GM21526 (cell line): ENCODE measurements around the gene HSPA4.
"Not testable (repeated sequence)": the region's sequence is repeated elsewhere in the genome, so short reads cannot be mapped to it uniquely, and the experiment has no call there.

Experiments
- ATAC-seq: cut with Tn5 transposase; IDR thresholded peaks from one replicate; pipeline ENCODE4 v1.9.1; 2021; ENCODE audit warnings: moderate library complexity; ENCODE audit not compliant: unreplicated experiment, low FRiP score

HSPA4 gene

GRCh38 chr5:133121080-133121479 lies 69.3 kb downstream of the HSPA4 start:
- no peak for ATAC-seq

GRCh38 chr5:133121611-133122150 lies 69.9 kb downstream of the HSPA4 start:
- no peak for ATAC-seq

- ATAC-seq = no peak
Observed at GRCh38 chr5:133122711-133123110, 70.9 kb downstream of the HSPA4 start.

- ATAC-seq = peak; percentile 70
Observed at GRCh38 chr5:133123297-133123696, 71.5 kb downstream of the HSPA4 start.

- no peak for ATAC-seq
Observed at GRCh38 chr5:133124891-133125290, 73.1 kb downstream of the HSPA4 start.

GRCh38 chr5:133128066-133128465 lies 76.3 kb downstream of the HSPA4 start:
- ATAC-seq = no peak

GRCh38 chr5:133129289-133129688 lies 77.5 kb downstream of the HSPA4 start:
- no peak for ATAC-seq

GRCh38 chr5:133129950-133130349 lies 78.1 kb downstream of the HSPA4 start:
- ATAC-seq = no peak

GRCh38 chr5:133130387-133131118 lies 78.7 kb downstream of the HSPA4 start:
- ATAC-seq = no peak

- no peak for ATAC-seq
Observed at GRCh38 chr5:133132717-133133116, 80.9 kb downstream of the HSPA4 start.

- ATAC-seq = not testable (repeated sequence)
Observed at GRCh38 chr5:133133241-133133640, 81.4 kb downstream of the HSPA4 start.

- not testable (repeated sequence) for ATAC-seq
Observed at GRCh38 chr5:133136890-133137289, 85.1 kb downstream of the HSPA4 start.

GRCh38 chr5:133140311-133140710 lies 88.5 kb downstream of the HSPA4 start:
- ATAC-seq = no peak

GRCh38 chr5:133141746-133142145 lies 89.9 kb downstream of the HSPA4 start:
- ATAC-seq = no peak

GRCh38 chr5:133142782-133143181 lies 91.0 kb downstream of the HSPA4 start:
- ATAC-seq = no peak

- ATAC-seq = no peak
Observed at GRCh38 chr5:133144245-133144981, 92.6 kb downstream of the HSPA4 start.

- no peak for ATAC-seq
Observed at GRCh38 chr5:133145436-133146170, 93.8 kb downstream of the HSPA4 start.

GRCh38 chr5:133147411-133147810 lies 95.6 kb downstream of the HSPA4 start:
- ATAC-seq = no peak

- ATAC-seq = no peak
Observed at GRCh38 chr5:133147815-133148567, 96.2 kb downstream of the HSPA4 start.

- no peak for ATAC-seq
Observed at GRCh38 chr5:133149345-133149744, 97.5 kb downstream of the HSPA4 start.
